K562 (cell line): ENCODE data around the gene DCLK3. TPM values are rescaled to one million over a fixed set of nuclear protein-coding genes. Genes with fewer than 3 reads are reported as not detected.

Experiments
- ATAC-seq: fragments of 200-7000 bp; cut with Tn5 transposase; 3 replicates; pipeline ENCODE4 v1.9.1; 2020; ENCODE audit warnings: moderate library complexity
- BruUV-seq: library from RNA; stranded (reverse); fragments of 400-500 nt; replicated peaks from 2 replicates; lab custom pipeline; 2021; lab: Mats Ljungman, UMichigan
- CTCF ChIA-PET: fragments of 300-600 bp; formaldehyde crosslinking; extraction: SDS; loops from one replicate; lab custom pipeline; 2021; ENCODE audit warnings: low intra/inter-chr PET ratio; lab: Yijun Ruan, JAX
- POLR2A ChIA-PET: fragments of 300-600, 350-650 bp; sonication (Branson Sonifier 250); formaldehyde crosslinking; extraction: SDS; loops from one replicate; lab custom pipeline; 2021; ENCODE audit warnings: antibody characterized with exemption, inconsistent platforms; lab: Yijun Ruan, JAX
- DNase-seq, 4 experiments: peaks; one replicate each; pipeline versions ENCODE4 v3.0.0 to v3.0.0-alpha.2; 2011 to 2018; ENCODE audit warnings: low spot score in 3 of 4, mixed read lengths in 3 of 4; ENCODE audit errors: extremely low read depth in 1 of 4
- FAIRE-seq: peaks from 2 replicates; lab custom pipeline; 2011; peaks lifted over from hg19 to GRCh38; lab: Jason Lieb, UNC
- H2AFZ ChIP-seq: 2 replicates; pipeline ENCODE4 v1.6.0; 2011; ENCODE audit warnings: low read depth, low read length, control low read depth, inconsistent platforms
- H3K27ac ChIP-seq: fragments of 200-600 bp; 3 replicates; pipeline ENCODE4 v1.8.0; 2011; ENCODE audit warnings: low read depth, mild to moderate bottlenecking, control low read depth, inconsistent platforms, low read length, moderate library complexity, mixed read lengths; ENCODE audit errors: extremely low read depth
- H3K27me3 ChIP-seq, 2 experiments: fragments of 300-600 bp in 1 of 2; 2 replicates in 1 of 2; 3 replicates in 1 of 2; pipeline versions ENCODE4 v1.6.0 to v1.8.0; 2011; ENCODE audit warnings: inconsistent platforms in 2 of 2, low read length in 2 of 2, mild to moderate bottlenecking in 1 of 2, mixed read lengths in 1 of 2, moderate library complexity in 1 of 2; ENCODE audit not compliant: control insufficient read depth in 2 of 2, insufficient read depth in 2 of 2
- H3K36me3 ChIP-seq: fragments of 300-600 bp; 3 replicates; pipeline ENCODE4 v1.8.0; 2011; ENCODE audit warnings: mild to moderate bottlenecking, low read length, inconsistent platforms; ENCODE audit not compliant: control insufficient read depth, insufficient read depth
- H3K4me1 ChIP-seq, 2 experiments: fragments of 200-600 bp in 1 of 2; replicated peaks in 1 of 2; 2 replicates in 1 of 2; 3 replicates in 1 of 2; pipeline versions ENCODE4 v1.5.1 to v1.8.0; 2011; ENCODE audit warnings: inconsistent platforms in 2 of 2, low read length in 2 of 2, mild to moderate bottlenecking in 1 of 2, mixed read lengths in 1 of 2, moderate library complexity in 1 of 2; ENCODE audit not compliant: control insufficient read depth in 2 of 2, insufficient read depth in 2 of 2
- H3K4me2 ChIP-seq: 2 replicates; pipeline ENCODE4 v1.6.1; 2011; ENCODE audit warnings: low read length, control low read depth, inconsistent platforms, mixed read lengths; ENCODE audit not compliant: insufficient read depth
- H3K4me3 ChIP-seq: fragments of 200-600 bp; sonication (generic), shearing (Covaris generic); 2 replicates; pipeline ENCODE4 v1.5.1; 2016; ENCODE audit warnings: control low read depth, inconsistent platforms
- H3K79me2 ChIP-seq: fragments of 200-600 bp; 3 replicates; pipeline ENCODE4 v1.8.0; 2011; ENCODE audit warnings: low read length, inconsistent platforms; ENCODE audit not compliant: control insufficient read depth, insufficient read depth
- H3K9ac ChIP-seq, 2 experiments: 2 replicates each; pipeline versions ENCODE4 v1.6.0 to v1.6.1; 2011; ENCODE audit warnings: low read depth in 2 of 2, low read length in 2 of 2, control low read depth in 1 of 2, inconsistent platforms in 1 of 2, mild to moderate bottlenecking in 1 of 2, mixed read lengths in 1 of 2; ENCODE audit not compliant: insufficient read depth in 1 of 2
- H3K9me1 ChIP-seq: one replicate; pipeline ENCODE4 v1.6.0; 2011; ENCODE audit warnings: inconsistent platforms, mild to moderate bottlenecking, low read length, moderate library complexity; ENCODE audit not compliant: control insufficient read depth, insufficient read depth
- H3K9me3 ChIP-seq: replicated peaks from 2 replicates; pipeline ENCODE4 v1.5.1; 2011; ENCODE audit warnings: low read depth, low read length, inconsistent platforms; ENCODE audit not compliant: control insufficient read depth, insufficient read depth
- H4K20me1 ChIP-seq: replicated peaks from 2 replicates; pipeline ENCODE4 v1.6.1; 2011; ENCODE audit warnings: low read length, inconsistent platforms, mixed read lengths; ENCODE audit not compliant: control insufficient read depth, insufficient read depth
- CBX2 ChIP-seq: fragments of 200-600 bp; sonication (generic); IDR thresholded peaks from one replicate; pipeline ENCODE4 v1.6.1; 2012; ENCODE audit warnings: mild to moderate bottlenecking, low read length, inconsistent platforms; ENCODE audit not compliant: insufficient read depth, poor library complexity, severe bottlenecking
- FOS ChIP-seq: IDR thresholded peaks from 3 replicates; pipeline ENCODE4 v1.6.1; 2011; ENCODE audit not compliant: insufficient read length; ENCODE audit errors: extremely low read depth
- FOXJ2 ChIP-seq: fragments of 200-800 bp; sonication (Bioruptor generic); IDR thresholded peaks from 2 replicates; pipeline ENCODE4 v1.6.1; 2016; ENCODE audit warnings: missing genetic modification characterization, missing compliant biosample characterization
- ILK ChIP-seq: fragments of 450-650 bp; IDR thresholded peaks from 2 replicates; pipeline ENCODE4 v1.6.1; 2016; ENCODE audit warnings: missing genetic modification characterization, low read depth, mild to moderate bottlenecking, missing compliant biosample characterization, moderate library complexity, borderline replicate concordance
- LARP7 ChIP-seq: fragments of 450-650 bp; IDR thresholded peaks from 2 replicates; pipeline ENCODE4 v1.6.1; 2016
- MCM7 ChIP-seq, 2 experiments: fragments of 450-650 bp; IDR thresholded peaks; 2 replicates each; pipeline ENCODE4 v1.6.1; 2016 to 2018
- MLLT1 ChIP-seq, 2 experiments: fragments of 450-650 bp; IDR thresholded peaks; 2 replicates each; pipeline ENCODE4 v1.6.1; 2016
- MXD1 ChIP-seq: fragments of 250-450 bp; sonication (Bioruptor Pico); IDR thresholded peaks from 2 replicates; pipeline ENCODE4 v1.8.0; 2021; ENCODE audit warnings: borderline replicate concordance, mild to moderate bottlenecking, moderate library complexity; ENCODE audit not compliant: poor library complexity, severe bottlenecking
- NKRF ChIP-seq: fragments of 450-650 bp; IDR thresholded peaks from 2 replicates; pipeline ENCODE4 v1.6.1; 2016; ENCODE audit warnings: borderline replicate concordance
- PURB ChIP-seq: sonication (generic); formaldehyde crosslinking; IDR thresholded peaks from 2 replicates; pipeline ENCODE4 v1.9.0; 2021; ENCODE audit warnings: low read depth, mild to moderate bottlenecking, missing genetic modification reagents
- SMARCB1 ChIP-seq: IDR thresholded peaks from 2 replicates; pipeline ENCODE4 v1.6.1; 2011; ENCODE audit warnings: improper control_type of control experiment, low read depth; ENCODE audit not compliant: insufficient read length
- SMARCE1 ChIP-seq: fragments of 450-650 bp; IDR thresholded peaks from 2 replicates; pipeline ENCODE4 v1.7.1; 2016; ENCODE audit warnings: mild to moderate bottlenecking
- SRSF1 ChIP-seq: fragments of 200-400 bp; formaldehyde crosslinking; IDR thresholded peaks from 2 replicates; pipeline ENCODE4 v1.6.1; 2017; ENCODE audit warnings: mild to moderate bottlenecking, low read depth, low read length, moderate library complexity
- SRSF3 ChIP-seq: fragments of 200-400 bp; formaldehyde crosslinking; IDR thresholded peaks from 2 replicates; pipeline ENCODE4 v1.6.1; 2016; ENCODE audit warnings: mild to moderate bottlenecking, low read length, moderate library complexity; ENCODE audit not compliant: insufficient read depth
- SRSF7 ChIP-seq: fragments of 200-400 bp; formaldehyde crosslinking; optimal IDR thresholded peaks from 2 replicates; pipeline ENCODE3; 2017; ENCODE audit warnings: mild to moderate bottlenecking, low read depth, low read length
- ZBTB1 ChIP-seq: sonication (generic); formaldehyde crosslinking; IDR thresholded peaks from 2 replicates; pipeline ENCODE4 v1.8.1; 2023; ENCODE audit warnings: missing genetic modification reagents, low read depth, mild to moderate bottlenecking, borderline replicate concordance
- ZNF282 ChIP-seq: sonication (generic); formaldehyde crosslinking; IDR thresholded peaks from 2 replicates; pipeline ENCODE4 v1.8.1; 2023; ENCODE audit warnings: missing genetic modification reagents
- ZNF79 ChIP-seq: fragments of 250-450 bp; sonication (Bioruptor Pico); IDR thresholded peaks from 2 replicates; pipeline ENCODE4 v1.4.0; 2020; ENCODE audit warnings: low read depth, mild to moderate bottlenecking, moderate library complexity
- WGBS: fragments of 100-300 bp; shearing (Covaris generic); methylation state at CpG from one replicate; pipeline ENCODE4 v1.1.6; 2016; ENCODE audit warnings: low coverage, mixed read lengths; ENCODE audit not compliant: insufficient coverage; ENCODE audit errors: missing lambda C conversion rate; 5-methylcytosine and 5-hydroxymethylcytosine counted together
- in situ Hi-C: fragments of 300-500 bp; cut with MboI; formaldehyde crosslinking; loops from 4 replicates; pipeline ENCODE4 v1.15.0; 2018; ENCODE audit warnings: inconsistent platforms, mixed read lengths
- intact Hi-C: fragments of 100-400 bp; cut with micrococcal nuclease; formaldehyde crosslinking; loops from 2 replicates; pipeline ENCODE4 v1.14.2; 2022
- polyA plus RNA-seq, 8 experiments: library from polyadenylated mRNA; depleted of rRNA in 4 of 8; stranded (reverse) in 5 of 8; unstranded in 3 of 8; fragments of >200 nt; fragmentation: Nextera tagmentation in 2 of 8; fragmentation: Illumina TruSeq in 1 of 8; extraction: Ambion mirVana in 2 of 8; extraction: Trizol in 1 of 8; gene quantifications; 2 replicates each; pipeline versions ENCODE4 v1.2.1 to v1.2.3, GENCODE V29; 2011 to 2014; ENCODE audit warnings: inconsistent platforms in 1 of 8, missing spikeins in 1 of 8
- total RNA-seq, 7 experiments: library from RNA; depleted of rRNA in 6 of 7; stranded (reverse); fragments of >200 nt in 6 of 7; fragmentation: Illumina TruSeq in 2 of 7; extraction: Trizol in 2 of 7; gene quantifications; 2 replicates each; pipeline versions ENCODE4 v1.2.1 to v1.2.3, GENCODE V29; 2011 to 2021; ENCODE audit warnings: low replicate concordance in 1 of 7

The DCLK3 gene
- total and polyA plus RNA-seq, 9 of the 15 experiments (the other 6 are each of a cell fraction or from before 2014, with no cell fraction given), result not detected

- POLR2A ChIA-PET, result no interaction called here
- Histone ChIP-seq H3K27me3 (peaks cover 4 to 7% of the 10 kb centered on the region in 2 experiments; a peak in 4 of 5 replicates), H3K4me1 (no peaks in the 10 kb centered on the region), H4K20me1 (no peaks in the 10 kb centered on the region), H3K9ac (no peak overlapping the region), H3K36me3 (no peaks in the 10 kb centered on the region), H3K9me1 (no peaks in the 10 kb centered on the region), H3K79me2 (no peaks in the 10 kb centered on the region), H3K9me3 (no peaks in the 10 kb centered on the region), H3K27ac (no peak overlapping the region), H2AFZ (no peak overlapping the region), H3K4me3 (no peak overlapping the region), H3K4me2 (no peak overlapping the region)
- ATAC-seq (no peak), DNase-seq (no peak), FAIRE-seq (no peak)
- TF ChIP-seq LARP7 (no peak), ZNF79 (CRISPR knock-in tag) (no peak), ILK (tag) (no peak), MLLT1 (IDR thresholded peaks at IDR 0.05) (no peak), FOS (no peak), SMARCB1 (no peak), CBX2 (no peak), SRSF7 (no peak), ZNF282 (CRISPR knock-in tag) (no peak), SMARCE1 (no peak), MCM7 (IDR thresholded peaks at IDR 0.05) (no peak), SRSF3 (no peak), ZBTB1 (CRISPR knock-in tag) (no peak), NKRF (no peak), SRSF1 (no peak), PURB (no peak), MXD1 (CRISPR knock-in tag) (no peak), FOXJ2 (no peak)
- CTCF ChIA-PET, result no interaction called here
- 0% methylated on average over 1 of the region's 1 CpG for WGBS
- intact Hi-C loops, result no loop called here
- BruUV-seq, result no TSS peak
- in situ Hi-C loops, result no loop called here
Measured at GRCh38 chr3:36769926-36770325, 5.6 kb upstream of the DCLK3 start.
